Astrocyte of the spinal cord (primary cell): ENCODE results near the gene SEZ6.

Experiments used
- DNase-seq: peaks from one replicate; pipeline ENCODE4 v3.0.0; 2011; ENCODE audit warnings: low read depth, low spot score
- H3K4me3 ChIP-seq: 2 replicates; pipeline ENCODE4 v1.5.1; 2011; ENCODE audit warnings: low read depth, mild to moderate bottlenecking, low read length, moderate library complexity
- in situ Hi-C: cut with HindIII; loops from 2 replicates; pipeline ENCODE4 v1.10.0; 2017; ENCODE audit warnings: low sequenced_read_pairs
- TF ChIP-seq, protein P1 (sequence below): IDR thresholded peaks from 2 replicates; pipeline ENCODE4 v1.5.1; 2012; ENCODE audit warnings: low read depth, mild to moderate bottlenecking, low read length, inconsistent platforms

Gene SEZ6, protein sequence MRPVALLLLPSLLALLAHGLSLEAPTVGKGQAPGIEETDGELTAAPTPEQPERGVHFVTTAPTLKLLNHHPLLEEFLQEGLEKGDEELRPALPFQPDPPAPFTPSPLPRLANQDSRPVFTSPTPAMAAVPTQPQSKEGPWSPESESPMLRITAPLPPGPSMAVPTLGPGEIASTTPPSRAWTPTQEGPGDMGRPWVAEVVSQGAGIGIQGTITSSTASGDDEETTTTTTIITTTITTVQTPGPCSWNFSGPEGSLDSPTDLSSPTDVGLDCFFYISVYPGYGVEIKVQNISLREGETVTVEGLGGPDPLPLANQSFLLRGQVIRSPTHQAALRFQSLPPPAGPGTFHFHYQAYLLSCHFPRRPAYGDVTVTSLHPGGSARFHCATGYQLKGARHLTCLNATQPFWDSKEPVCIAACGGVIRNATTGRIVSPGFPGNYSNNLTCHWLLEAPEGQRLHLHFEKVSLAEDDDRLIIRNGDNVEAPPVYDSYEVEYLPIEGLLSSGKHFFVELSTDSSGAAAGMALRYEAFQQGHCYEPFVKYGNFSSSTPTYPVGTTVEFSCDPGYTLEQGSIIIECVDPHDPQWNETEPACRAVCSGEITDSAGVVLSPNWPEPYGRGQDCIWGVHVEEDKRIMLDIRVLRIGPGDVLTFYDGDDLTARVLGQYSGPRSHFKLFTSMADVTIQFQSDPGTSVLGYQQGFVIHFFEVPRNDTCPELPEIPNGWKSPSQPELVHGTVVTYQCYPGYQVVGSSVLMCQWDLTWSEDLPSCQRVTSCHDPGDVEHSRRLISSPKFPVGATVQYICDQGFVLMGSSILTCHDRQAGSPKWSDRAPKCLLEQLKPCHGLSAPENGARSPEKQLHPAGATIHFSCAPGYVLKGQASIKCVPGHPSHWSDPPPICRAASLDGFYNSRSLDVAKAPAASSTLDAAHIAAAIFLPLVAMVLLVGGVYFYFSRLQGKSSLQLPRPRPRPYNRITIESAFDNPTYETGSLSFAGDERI

DNA sequence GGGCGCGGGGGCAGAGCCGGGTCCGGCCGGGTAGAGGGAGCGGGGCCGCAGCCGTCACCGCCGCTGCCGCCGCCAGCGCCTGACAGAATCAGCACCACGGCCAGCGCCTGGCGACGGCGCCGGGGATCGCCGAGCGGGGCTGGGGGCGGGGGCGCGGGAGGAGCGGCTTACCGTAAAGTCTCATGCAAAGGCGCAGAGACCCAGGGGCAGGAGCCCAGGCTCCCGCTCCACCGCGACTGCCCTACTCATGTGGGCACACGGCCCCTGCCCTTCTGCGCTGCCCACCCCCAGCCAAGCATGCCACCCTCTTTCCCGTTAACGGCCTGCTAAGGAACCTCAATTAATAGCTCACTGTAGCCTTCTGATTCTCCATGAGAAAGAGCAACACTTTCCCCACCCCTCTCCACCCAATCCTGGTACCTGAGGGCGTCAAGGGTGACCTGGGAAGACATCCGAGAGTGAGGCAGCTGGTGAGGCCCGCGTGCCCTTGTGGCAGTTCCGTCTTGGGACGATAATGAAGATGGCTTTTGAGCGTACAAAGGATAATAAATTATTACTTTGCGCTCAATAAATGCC, at the start of gene SEZ6:
Gene SEZ6 (minus strand): TSS at position 98 of the 576 bp plus-strand sequence. CDS start 164 bp downstream, outside the sequence.
- peak; percentile 55 for DNase-seq
- TF ChIP-seq, protein P1, sequence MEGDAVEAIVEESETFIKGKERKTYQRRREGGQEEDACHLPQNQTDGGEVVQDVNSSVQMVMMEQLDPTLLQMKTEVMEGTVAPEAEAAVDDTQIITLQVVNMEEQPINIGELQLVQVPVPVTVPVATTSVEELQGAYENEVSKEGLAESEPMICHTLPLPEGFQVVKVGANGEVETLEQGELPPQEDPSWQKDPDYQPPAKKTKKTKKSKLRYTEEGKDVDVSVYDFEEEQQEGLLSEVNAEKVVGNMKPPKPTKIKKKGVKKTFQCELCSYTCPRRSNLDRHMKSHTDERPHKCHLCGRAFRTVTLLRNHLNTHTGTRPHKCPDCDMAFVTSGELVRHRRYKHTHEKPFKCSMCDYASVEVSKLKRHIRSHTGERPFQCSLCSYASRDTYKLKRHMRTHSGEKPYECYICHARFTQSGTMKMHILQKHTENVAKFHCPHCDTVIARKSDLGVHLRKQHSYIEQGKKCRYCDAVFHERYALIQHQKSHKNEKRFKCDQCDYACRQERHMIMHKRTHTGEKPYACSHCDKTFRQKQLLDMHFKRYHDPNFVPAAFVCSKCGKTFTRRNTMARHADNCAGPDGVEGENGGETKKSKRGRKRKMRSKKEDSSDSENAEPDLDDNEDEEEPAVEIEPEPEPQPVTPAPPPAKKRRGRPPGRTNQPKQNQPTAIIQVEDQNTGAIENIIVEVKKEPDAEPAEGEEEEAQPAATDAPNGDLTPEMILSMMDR = no peak
- no peak within 1 kb of the TSS for H3K4me3 ChIP-seq
- in situ Hi-C loops = no loop called here

DNA sequence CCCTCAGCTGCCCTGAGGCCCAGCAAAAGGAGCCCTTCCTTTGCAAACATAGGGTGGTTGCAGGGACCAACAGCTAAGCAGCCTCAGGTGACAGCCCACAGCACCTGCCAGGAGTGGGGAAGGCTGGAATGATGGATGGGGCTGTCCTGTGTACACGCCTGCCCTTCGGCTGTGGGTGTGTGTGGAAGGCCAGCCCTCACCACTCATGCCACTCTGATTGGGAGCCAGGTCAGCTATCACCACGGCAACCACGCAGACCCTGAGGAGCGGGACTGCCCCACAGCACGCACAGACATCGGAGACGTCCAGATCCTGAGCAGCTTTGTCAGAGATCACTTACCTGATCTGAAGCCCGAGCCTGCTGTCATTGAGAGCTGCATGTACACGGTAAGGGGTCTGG, 49.0 kb upstream of the SEZ6 start:
- in situ Hi-C loops = no loop called here
- TF ChIP-seq, protein P1 = no peak
- no peak overlapping the region for H3K4me3 ChIP-seq
- DNase-seq = no peak

DNA sequence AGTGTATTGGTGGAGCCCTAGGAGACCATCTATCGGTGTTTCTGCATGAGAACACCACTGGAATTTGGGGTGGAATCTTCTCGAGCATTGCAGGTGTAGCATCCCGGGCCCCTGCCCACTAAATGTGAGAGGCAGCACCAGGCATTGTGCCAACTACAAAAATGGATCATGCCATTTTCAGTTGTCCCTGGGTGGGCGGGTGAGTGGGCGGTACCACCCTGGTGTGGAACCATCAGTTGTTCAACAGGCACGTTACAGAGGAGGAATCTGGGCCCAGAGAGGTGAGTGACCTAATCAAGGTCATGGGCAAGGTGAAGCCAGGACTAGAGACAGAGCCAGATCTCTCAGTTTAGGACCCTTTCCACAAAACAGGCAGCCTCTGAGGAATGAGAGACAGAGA, 45.9 kb upstream of the SEZ6 start:
- DNase-seq = no peak
- TF ChIP-seq, protein P1 = no peak
- in situ Hi-C loops = no loop called here
- no peak overlapping the region for H3K4me3 ChIP-seq

DNA sequence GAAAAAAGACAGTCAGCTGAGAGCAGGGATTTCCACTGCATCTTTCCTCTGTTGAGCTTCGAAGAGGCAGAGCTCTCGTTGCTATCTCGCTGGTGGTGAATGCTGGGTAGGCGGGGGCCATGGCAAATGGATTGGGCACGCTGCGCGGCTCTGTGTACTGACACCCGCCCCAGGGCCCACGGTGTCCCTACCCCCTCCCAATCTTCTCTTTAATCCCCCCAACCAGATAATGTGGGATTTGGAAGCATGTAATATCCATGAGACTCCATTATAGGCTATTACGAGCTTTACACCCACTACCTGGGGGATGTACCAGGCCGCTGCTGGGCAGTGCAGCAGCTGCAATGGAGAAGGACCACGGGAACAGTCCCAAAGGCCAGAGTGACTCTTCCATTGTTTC, 45.4 kb upstream of the SEZ6 start:
- no peak overlapping the region for H3K4me3 ChIP-seq
- in situ Hi-C loops = no loop called here
- TF ChIP-seq, protein P1 = no peak
- no peak for DNase-seq

DNA sequence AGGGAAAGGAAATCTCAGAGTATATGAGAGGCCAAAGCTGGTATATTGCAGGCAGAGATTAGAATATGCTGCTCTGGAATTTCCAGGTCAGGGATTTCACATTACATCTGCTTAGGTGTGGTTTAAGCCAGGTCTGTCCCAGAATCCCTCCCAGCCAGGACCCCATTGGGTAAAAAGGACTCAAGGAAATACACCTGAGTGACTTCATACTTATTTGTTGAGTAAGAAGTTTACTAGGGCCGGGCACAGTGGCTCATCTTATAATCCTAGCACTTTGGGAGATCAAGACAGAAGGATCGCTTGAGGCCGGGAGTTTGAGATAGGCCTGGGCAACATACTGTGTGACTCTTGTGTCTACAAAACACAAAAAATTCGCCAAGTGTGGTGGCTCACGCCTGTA, 44.3 kb upstream of the SEZ6 start:
- H3K4me3 ChIP-seq = no peak overlapping the region
- DNase-seq = no peak
- TF ChIP-seq, protein P1 = no peak
- in situ Hi-C loops = no loop called here

DNA sequence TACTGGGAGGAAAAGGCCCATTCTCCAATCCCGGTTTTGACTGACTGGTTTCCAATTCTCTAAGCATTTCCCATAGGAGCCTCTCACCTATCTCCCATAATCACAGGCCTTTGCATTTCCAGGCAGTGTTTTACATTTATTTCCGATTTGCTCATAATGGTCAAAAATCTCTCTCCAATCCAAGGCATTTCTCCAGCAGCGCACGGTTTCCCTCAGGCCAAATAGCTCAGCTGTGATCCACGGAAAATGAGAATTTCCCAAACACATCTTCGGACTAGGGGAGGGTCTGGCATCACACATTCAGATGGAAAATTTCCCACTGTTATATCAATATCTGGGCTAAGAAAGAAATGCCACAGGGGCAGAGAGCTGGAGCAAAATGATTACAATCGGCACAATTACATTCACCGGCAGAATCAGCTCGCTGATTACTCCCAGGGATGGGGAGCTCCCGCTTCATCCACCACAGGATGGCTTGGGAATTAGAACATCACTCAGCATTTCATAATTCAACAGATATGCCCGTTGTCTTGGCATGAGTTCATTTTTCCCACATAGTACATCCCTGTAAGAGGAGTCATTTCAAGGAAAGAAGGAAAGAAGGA, 43.8 kb upstream of the SEZ6 start:
- DNase-seq = no peak
- TF ChIP-seq, protein P1 = no peak
- in situ Hi-C loops = no loop called here
- H3K4me3 ChIP-seq = no peak overlapping the region
